ENCODE data around the gene CPEB3. TPM values are rescaled to one million over a fixed set of nuclear protein-coding genes. Genes with fewer than 3 reads are reported as not detected.

CPEB3 gene
- total RNA-seq, 1 donor from 2014 or later = 2.2 TPM

DNA sequence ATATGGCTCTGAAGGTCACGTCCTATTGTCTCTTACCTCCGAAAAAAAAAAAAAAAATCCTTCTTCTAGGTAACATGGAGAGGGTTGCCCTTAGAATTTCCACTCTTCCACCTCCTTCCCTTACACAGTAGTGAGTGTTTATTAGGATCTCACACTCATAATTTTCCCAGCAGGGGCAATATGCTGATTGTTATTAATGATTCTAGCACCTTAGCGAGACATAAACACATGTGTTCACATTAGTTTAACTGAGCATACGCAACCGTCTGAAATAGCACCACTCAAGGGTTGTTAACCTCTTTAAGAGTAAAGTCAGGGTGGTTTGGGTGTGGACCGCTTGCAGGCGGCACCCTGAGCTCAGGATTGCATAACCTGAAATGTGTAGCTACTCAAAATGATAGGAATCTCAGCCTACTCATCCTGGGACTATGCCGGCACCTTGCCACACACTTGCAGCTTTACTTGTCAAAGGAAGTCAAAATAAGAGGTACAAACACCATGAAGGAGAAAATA is 52.2 kb downstream of the CPEB3 start:
- Histone ChIP-seq H3K27me3 (peaks cover 48% of the 10 kb centered on the region), H3K4me2 (peak overlapping the region; percentile 94), H3K36me3 (no peaks in the 10 kb centered on the region), H3F3A (ENCODE audit: low read depth) (peaks cover 24% of the 10 kb centered on the region), H2AFZ (replicated peaks) (no peak overlapping the region), H3K79me2 (ENCODE audit: low read depth) (no peaks in the 10 kb centered on the region), H3K9ac (no peak overlapping the region), H3K4me3 (peak overlapping the region; percentile 67), H3K4me1 (peaks cover 15% of the 10 kb centered on the region), H3K27ac (no peak overlapping the region), H3K9me3 (ENCODE audit: low read depth) (no peaks in the 10 kb centered on the region), H4K20me1 (ENCODE audit: low read depth) (peaks cover 23% of the 10 kb centered on the region)
- Mint-ChIP-seq H3K36me3 (no peaks in the 10 kb centered on the region), H3K9me3 (no peaks in the 10 kb centered on the region), H3K4me1 (peaks cover 26% of the 10 kb centered on the region), H3K27me3 (ENCODE audit: insufficient read depth, low read depth) (peaks cover 24% of the 10 kb centered on the region), H3K4me3 (peak overlapping the region; percentile 83), H3K27ac (no peak overlapping the region)
- DNase-seq (ENCODE audit: low spot score) = no peak
- TF ChIP-seq, protein P1, sequence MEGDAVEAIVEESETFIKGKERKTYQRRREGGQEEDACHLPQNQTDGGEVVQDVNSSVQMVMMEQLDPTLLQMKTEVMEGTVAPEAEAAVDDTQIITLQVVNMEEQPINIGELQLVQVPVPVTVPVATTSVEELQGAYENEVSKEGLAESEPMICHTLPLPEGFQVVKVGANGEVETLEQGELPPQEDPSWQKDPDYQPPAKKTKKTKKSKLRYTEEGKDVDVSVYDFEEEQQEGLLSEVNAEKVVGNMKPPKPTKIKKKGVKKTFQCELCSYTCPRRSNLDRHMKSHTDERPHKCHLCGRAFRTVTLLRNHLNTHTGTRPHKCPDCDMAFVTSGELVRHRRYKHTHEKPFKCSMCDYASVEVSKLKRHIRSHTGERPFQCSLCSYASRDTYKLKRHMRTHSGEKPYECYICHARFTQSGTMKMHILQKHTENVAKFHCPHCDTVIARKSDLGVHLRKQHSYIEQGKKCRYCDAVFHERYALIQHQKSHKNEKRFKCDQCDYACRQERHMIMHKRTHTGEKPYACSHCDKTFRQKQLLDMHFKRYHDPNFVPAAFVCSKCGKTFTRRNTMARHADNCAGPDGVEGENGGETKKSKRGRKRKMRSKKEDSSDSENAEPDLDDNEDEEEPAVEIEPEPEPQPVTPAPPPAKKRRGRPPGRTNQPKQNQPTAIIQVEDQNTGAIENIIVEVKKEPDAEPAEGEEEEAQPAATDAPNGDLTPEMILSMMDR (IDR thresholded peaks at IDR 0.05) = no peak
- TF ChIP-seq EZH2 (IDR thresholded peaks at IDR 0.05) (no peak), EZH2phosphoT487 (IDR thresholded peaks at IDR 0.05) (no peak)

DNA sequence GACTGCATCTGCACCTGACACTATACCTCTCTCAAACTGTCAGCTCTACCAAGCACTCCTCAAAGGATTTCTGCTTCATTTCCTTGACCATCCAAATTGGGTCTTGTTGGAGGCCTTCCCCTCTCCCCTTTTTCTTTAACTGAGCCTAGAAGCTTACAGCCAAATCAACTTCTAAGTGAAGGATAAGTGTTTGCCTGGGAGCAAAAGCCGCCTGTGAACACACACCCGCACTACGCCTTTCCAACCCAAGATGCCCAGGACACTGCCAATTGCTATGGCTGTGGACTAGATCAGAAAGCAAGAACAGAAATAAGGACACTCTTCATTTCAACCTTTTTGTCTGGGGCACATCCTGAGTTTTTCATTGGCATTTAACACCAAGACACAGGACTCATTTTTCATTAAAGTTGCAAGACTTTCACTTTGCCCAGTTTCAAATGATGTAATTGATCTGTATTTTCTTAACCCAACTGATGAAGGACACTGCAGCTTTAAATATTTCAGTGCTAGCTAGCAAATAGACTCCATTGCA is 52.8 kb downstream of the CPEB3 start:
- no peaks in the 10 kb centered on the region for H3K36me3 Mint-ChIP-seq
- Histone ChIP-seq H3K27ac (no peak overlapping the region), H3K36me3 (no peaks in the 10 kb centered on the region), H3K4me1 (peaks cover 10% of the 10 kb centered on the region), H3K9ac (no peak overlapping the region), H3F3A (ENCODE audit: low read depth) (peaks cover 21% of the 10 kb centered on the region), H3K9me3 (ENCODE audit: low read depth) (no peaks in the 10 kb centered on the region), H3K79me2 (ENCODE audit: low read depth) (no peaks in the 10 kb centered on the region), H3K4me2 (no peak overlapping the region), H3K4me3 (no peak overlapping the region), H3K27me3 (peaks cover 48% of the 10 kb centered on the region), H2AFZ (replicated peaks) (no peak overlapping the region), H4K20me1 (ENCODE audit: low read depth) (peaks cover 23% of the 10 kb centered on the region)
- H3K9me3 Mint-ChIP-seq = no peaks in the 10 kb centered on the region
- H3K27me3 Mint-ChIP-seq (ENCODE audit: insufficient read depth, low read depth) = peaks cover 24% of the 10 kb centered on the region
- TF ChIP-seq EZH2phosphoT487 (IDR thresholded peaks at IDR 0.05) (no peak), EZH2 (IDR thresholded peaks at IDR 0.05) (no peak)
- TF ChIP-seq, protein P1 (IDR thresholded peaks at IDR 0.05) = no peak
- no peak for DNase-seq (ENCODE audit: low spot score)
- no peak overlapping the region for H3K4me3 Mint-ChIP-seq
- H3K27ac Mint-ChIP-seq = no peak overlapping the region
- peaks cover 21% of the 10 kb centered on the region for H3K4me1 Mint-ChIP-seq

DNA sequence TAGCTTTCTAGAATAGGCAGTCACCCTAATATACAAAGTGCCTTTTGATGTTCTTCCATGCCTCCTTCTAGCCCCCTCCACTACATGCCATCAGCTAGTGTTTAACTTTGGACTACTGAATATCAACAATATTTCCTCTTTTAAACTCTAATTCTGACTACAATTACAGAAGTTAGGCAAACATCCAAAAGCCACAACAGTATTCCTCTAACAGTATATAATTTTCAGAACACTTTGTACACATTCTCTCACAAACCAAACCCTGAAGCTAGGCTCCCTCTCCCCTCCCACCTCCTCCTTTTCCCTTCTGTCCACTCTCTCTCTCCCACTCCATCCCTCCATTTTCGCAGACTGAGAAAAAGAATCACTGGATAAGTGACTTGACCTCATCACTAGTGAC is 59.7 kb downstream of the CPEB3 start:
- H4K20me1 ChIP-seq (ENCODE audit: low read depth) = no peaks in the 10 kb centered on the region
- H3F3A ChIP-seq (ENCODE audit: low read depth) = no peaks in the 10 kb centered on the region
- Mint-ChIP-seq H3K27ac (no peak overlapping the region), H3K27me3 (ENCODE audit: insufficient read depth, low read depth) (no peaks in the 10 kb centered on the region), H3K4me1 (no peaks in the 10 kb centered on the region), H3K36me3 (no peaks in the 10 kb centered on the region), H3K4me3 (no peak overlapping the region), H3K9me3 (no peaks in the 10 kb centered on the region)
- H3K27ac ChIP-seq = no peak overlapping the region
- no peak overlapping the region for H2AFZ ChIP-seq (replicated peaks)
- no peaks in the 10 kb centered on the region for H3K79me2 ChIP-seq (ENCODE audit: low read depth)
- no peaks in the 10 kb centered on the region for H3K36me3 ChIP-seq
- no peaks in the 10 kb centered on the region for H3K27me3 ChIP-seq
- DNase-seq (ENCODE audit: low spot score) = no peak
- no peaks in the 10 kb centered on the region for H3K4me1 ChIP-seq
- H3K4me2 ChIP-seq = no peak overlapping the region
- no peak overlapping the region for H3K9ac ChIP-seq
- no peaks in the 10 kb centered on the region for H3K9me3 ChIP-seq (ENCODE audit: low read depth)
- H3K4me3 ChIP-seq = no peak overlapping the region
- TF ChIP-seq EZH2phosphoT487 (IDR thresholded peaks at IDR 0.05) = no peak
- TF ChIP-seq, protein P1 (IDR thresholded peaks at IDR 0.05) = no peak
- no peak for TF ChIP-seq EZH2 (IDR thresholded peaks at IDR 0.05)

Measured in neural progenitor cell (in vitro differentiated cells).